Panc1 (cell line): ENCODE data around the gene IZUMO4. TPM values are rescaled to one million over a fixed set of nuclear protein-coding genes. Genes with fewer than 3 reads are reported as not detected.
A peak's percentile ranks its signal among the peaks of the same experiment; 100 is the strongest.

ENCODE experiments used
- ATAC-seq: fragments of 200-7000 bp; cut with Tn5 transposase; 2 replicates; pipeline ENCODE4 v1.9.1; 2020; ENCODE audit warnings: mild to moderate bottlenecking, moderate library complexity
- BruUV-seq: library from RNA; stranded (reverse); fragments of 400-500 nt; replicated peaks from 2 replicates; lab custom pipeline; 2021; lab: Mats Ljungman, UMichigan
- CTCF ChIA-PET: fragments of 300-600 bp; sonication (Branson Sonifier 250); formaldehyde crosslinking; loops from one replicate; lab custom pipeline; 2022; ENCODE audit warnings: antibody characterized with exemption; lab: Charles Lee
- POLR2A ChIA-PET: fragments of 300-600 bp; sonication (Branson Sonifier 250); formaldehyde crosslinking; loops from one replicate; lab custom pipeline; 2022; ENCODE audit warnings: antibody characterized with exemption; lab: Charles Lee
- DNase-seq: peaks from one replicate; pipeline ENCODE4 v3.0.0-alpha.2; 2010; ENCODE audit warnings: low read depth, low spot score
- H3K27ac ChIP-seq: 2 replicates; pipeline ENCODE4 v1.5.1; 2011; ENCODE audit warnings: mild to moderate bottlenecking, low read length, inconsistent platforms
- H3K27me3 ChIP-seq: fragments of 200-500 bp; sonication (Bioruptor generic); 2 replicates; pipeline ENCODE4 v1.6.0; 2014; ENCODE audit warnings: low read length, inconsistent platforms; ENCODE audit not compliant: control insufficient read depth, insufficient read depth
- H3K36me3 ChIP-seq: fragments of 200-500 bp; sonication (Bioruptor generic); 2 replicates; pipeline ENCODE4 v1.5.1; 2014; ENCODE audit warnings: inconsistent platforms, mild to moderate bottlenecking, low read length, moderate library complexity; ENCODE audit not compliant: control insufficient read depth, insufficient read depth
- H3K4me1 ChIP-seq: 2 replicates; pipeline ENCODE4 v1.5.1; 2011; ENCODE audit warnings: inconsistent platforms, mild to moderate bottlenecking, low read length, moderate library complexity; ENCODE audit not compliant: control insufficient read depth, insufficient read depth
- H3K4me3 ChIP-seq, 2 experiments: 2 replicates each; pipeline ENCODE4 v1.5.1; 2011 to 2012; ENCODE audit warnings: low read depth in 2 of 2, low read length in 2 of 2, mild to moderate bottlenecking in 2 of 2, inconsistent platforms in 1 of 2, moderate library complexity in 1 of 2
- H3K9me3 ChIP-seq: fragments of 200-500 bp; sonication (Bioruptor generic); 2 replicates; pipeline ENCODE4 v1.5.1; 2014; ENCODE audit warnings: low read depth, mild to moderate bottlenecking, inconsistent platforms, low read length, moderate library complexity; ENCODE audit not compliant: control insufficient read depth, insufficient read depth
- POLR2AphosphoS5 ChIP-seq: IDR thresholded peaks from 2 replicates; pipeline ENCODE4 v1.6.1; 2012; ENCODE audit warnings: mild to moderate bottlenecking, low read depth, low read length, moderate library complexity
- REST ChIP-seq, 2 experiments: IDR thresholded peaks; 2 replicates each; pipeline ENCODE4 v1.6.1; 2011 to 2012; ENCODE audit warnings: low read depth in 2 of 2, control low read depth in 1 of 2, low read length in 1 of 2, mild to moderate bottlenecking in 1 of 2, moderate library complexity in 1 of 2; ENCODE audit not compliant: insufficient read depth in 1 of 2
- SIN3A ChIP-seq: IDR thresholded peaks from 2 replicates; pipeline ENCODE4 v1.6.1; 2012; ENCODE audit warnings: low read depth, mild to moderate bottlenecking, low read length, moderate library complexity, borderline replicate concordance; ENCODE audit not compliant: insufficient read depth
- TCF7L2 ChIP-seq: IDR thresholded peaks from 2 replicates; pipeline ENCODE4 v1.6.1; 2011; ENCODE audit warnings: mild to moderate bottlenecking, low read depth, low read length, inconsistent platforms
- in situ Hi-C: cut with HindIII; loops from 2 replicates; pipeline ENCODE4 v1.10.0; 2016; ENCODE audit warnings: low sequenced_read_pairs, low pct_unique_long_range_greater_than_20kb
- intact Hi-C: fragments of 100-400 bp; cut with micrococcal nuclease; formaldehyde crosslinking; loops from one replicate; pipeline ENCODE4 v1.10.0; 2022; ENCODE audit not compliant: unreplicated experiment
- total RNA-seq: library from RNA; stranded (reverse); gene quantifications from one replicate; pipeline ENCODE4 v1.2.1, GENCODE V29; 2021; ENCODE audit not compliant: unreplicated experiment
- TF ChIP-seq, protein P1 (sequence below): fragments of 450-650 bp; IDR thresholded peaks from 2 replicates; pipeline ENCODE4 v1.5.1; 2017; ENCODE audit warnings: mild to moderate bottlenecking

IZUMO4 gene
- total RNA-seq, 1 experiment from 2014 or later: 5.4 TPM

DNA sequence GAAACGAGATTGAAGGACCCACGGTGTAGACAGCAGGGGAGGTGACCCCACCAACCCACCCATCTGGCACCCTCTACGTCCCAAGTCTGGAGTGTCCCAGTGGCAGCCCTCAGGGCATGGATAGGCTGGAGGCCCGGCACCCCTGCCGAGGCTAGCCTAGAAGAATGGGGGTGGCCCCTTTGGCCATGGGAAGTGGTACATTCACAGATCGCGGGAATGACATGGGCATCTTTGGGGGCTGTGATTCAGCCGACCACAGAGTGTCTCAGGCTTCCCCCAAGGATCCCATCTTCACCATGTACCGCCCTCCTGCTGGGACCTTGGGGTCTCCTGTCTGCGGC is 34.4 kb upstream of the IZUMO4 start:
- Histone ChIP-seq H3K36me3 (no peaks in the 10 kb centered on the region), H3K9me3 (no peaks in the 10 kb centered on the region), H3K4me1 (peaks cover 43% of the 10 kb centered on the region), H3K27me3 (no peaks in the 10 kb centered on the region), H3K4me3 (peak overlapping the region; percentile 47 to 52; a peak in 3 of 4 replicates), H3K27ac (peak overlapping the region; percentile 86)
- TF ChIP-seq REST (IDR thresholded peaks at IDR 0.05; ENCODE audit: insufficient read depth in 1 of 2, low read depth in 2 of 2, low read length in 1 of 2) (no peak), TCF7L2 (no peak), SIN3A (no peak), POLR2AphosphoS5 (no peak)
- TF ChIP-seq, protein P1, sequence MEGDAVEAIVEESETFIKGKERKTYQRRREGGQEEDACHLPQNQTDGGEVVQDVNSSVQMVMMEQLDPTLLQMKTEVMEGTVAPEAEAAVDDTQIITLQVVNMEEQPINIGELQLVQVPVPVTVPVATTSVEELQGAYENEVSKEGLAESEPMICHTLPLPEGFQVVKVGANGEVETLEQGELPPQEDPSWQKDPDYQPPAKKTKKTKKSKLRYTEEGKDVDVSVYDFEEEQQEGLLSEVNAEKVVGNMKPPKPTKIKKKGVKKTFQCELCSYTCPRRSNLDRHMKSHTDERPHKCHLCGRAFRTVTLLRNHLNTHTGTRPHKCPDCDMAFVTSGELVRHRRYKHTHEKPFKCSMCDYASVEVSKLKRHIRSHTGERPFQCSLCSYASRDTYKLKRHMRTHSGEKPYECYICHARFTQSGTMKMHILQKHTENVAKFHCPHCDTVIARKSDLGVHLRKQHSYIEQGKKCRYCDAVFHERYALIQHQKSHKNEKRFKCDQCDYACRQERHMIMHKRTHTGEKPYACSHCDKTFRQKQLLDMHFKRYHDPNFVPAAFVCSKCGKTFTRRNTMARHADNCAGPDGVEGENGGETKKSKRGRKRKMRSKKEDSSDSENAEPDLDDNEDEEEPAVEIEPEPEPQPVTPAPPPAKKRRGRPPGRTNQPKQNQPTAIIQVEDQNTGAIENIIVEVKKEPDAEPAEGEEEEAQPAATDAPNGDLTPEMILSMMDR: no peak
- in situ Hi-C loops (no loop called here), intact Hi-C loops (no loop called here)
- ChIA-PET POLR2A (interaction anchor here (0.5 kb wide), 1 partner anchor 96 kb away, joined by 4 read pairs; no protein-coding TSS in a partner anchor), CTCF (interaction anchor here (0.9 kb wide), 1 partner anchor 46 kb away, joined by 3 read pairs; no protein-coding TSS in a partner anchor)
- no TSS peak for BruUV-seq
- ATAC-seq: no peak
- no peak for DNase-seq

DNA sequence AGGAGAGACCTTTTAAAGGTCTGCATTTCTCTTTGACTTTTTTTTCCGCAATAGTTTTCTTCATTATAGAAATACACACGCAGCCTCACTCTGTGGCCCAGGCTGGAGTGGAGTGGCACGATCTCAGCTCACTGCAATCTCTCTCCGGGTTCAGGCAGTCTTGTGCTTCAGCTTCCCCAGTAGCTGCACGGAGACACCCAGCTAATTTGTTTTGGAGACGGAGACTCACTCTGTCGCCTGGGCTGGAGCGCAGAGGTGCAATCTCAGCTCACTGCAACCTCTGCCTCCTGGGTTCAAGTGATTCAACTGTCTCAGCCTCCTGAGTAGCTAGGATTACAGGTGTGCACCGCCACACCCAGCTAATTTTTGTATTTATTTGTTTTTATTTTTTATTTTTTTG is 33.9 kb upstream of the IZUMO4 start:
- ChIA-PET CTCF (no interaction called here), POLR2A (no interaction called here)
- H3K9me3 ChIP-seq: no peaks in the 10 kb centered on the region
- H3K27me3 ChIP-seq: no peaks in the 10 kb centered on the region
- ATAC-seq (no peak), DNase-seq (no peak)
- intact Hi-C loops: no loop called here
- no peaks in the 10 kb centered on the region for H3K36me3 ChIP-seq
- peaks cover 40% of the 10 kb centered on the region for H3K4me1 ChIP-seq
- TF ChIP-seq, protein P1: no peak
- TF ChIP-seq POLR2AphosphoS5 (no peak), SIN3A (no peak), TCF7L2 (no peak), REST (IDR thresholded peaks at IDR 0.05; ENCODE audit: insufficient read depth in 1 of 2, low read depth in 2 of 2, low read length in 1 of 2) (no peak)
- H3K27ac ChIP-seq: peak overlapping the region; percentile 86
- in situ Hi-C loops: no loop called here
- H3K4me3 ChIP-seq: no peak overlapping the region
- no TSS peak for BruUV-seq
